ENCODE data around the gene UCHL5. TPM values are rescaled to one million over a fixed set of nuclear protein-coding genes. Genes with fewer than 3 reads are reported as not detected.

The UCHL5 gene
- total RNA-seq, 1 donor from 2014 or later = 40.9 TPM

DNA sequence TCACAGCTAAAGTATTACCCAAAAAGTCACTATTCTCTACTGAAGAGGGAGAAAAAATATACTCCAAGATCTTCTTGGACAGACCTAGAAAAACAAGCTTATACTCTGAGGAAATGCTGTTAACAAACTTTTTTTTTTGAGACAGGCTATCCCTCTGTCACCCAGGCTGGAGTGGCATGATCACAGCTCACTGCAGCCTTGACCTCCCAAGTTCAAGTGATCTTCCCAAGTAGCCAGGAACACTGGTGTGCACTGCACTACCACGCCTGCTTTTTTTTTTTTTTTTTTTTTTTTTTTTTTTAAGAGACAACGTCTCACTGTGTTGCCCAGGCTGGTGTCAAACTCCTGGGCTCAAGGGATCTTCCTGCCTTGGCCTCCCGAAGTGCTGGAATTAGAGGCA is 28.7 kb upstream of the UCHL5 start:
- H3K4me1 Mint-ChIP-seq = no peaks in the 10 kb centered on the region

DNA sequence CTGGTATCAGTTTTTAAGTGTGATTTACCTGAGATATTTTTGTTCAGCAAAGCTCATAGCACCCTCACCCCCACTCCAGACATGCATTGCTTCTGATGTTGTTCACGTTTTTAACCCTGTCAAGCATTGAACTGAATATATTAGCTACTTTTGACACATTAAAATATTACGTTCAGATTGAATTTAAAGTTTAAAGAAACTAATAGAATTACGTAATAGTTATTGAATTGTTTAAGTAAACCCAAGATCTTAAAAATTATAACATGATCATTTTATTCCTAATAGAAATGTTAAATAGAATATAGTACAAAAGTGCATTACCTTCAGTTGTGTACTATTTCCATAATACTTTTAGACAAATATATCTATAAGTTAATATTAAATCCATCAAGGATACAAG is 27.2 kb upstream of the UCHL5 start:
- H3K36me3 Mint-ChIP-seq (ENCODE audit: low read depth) = peaks cover 8% of the 10 kb centered on the region
- no peak overlapping the region for H3K4me3 Mint-ChIP-seq
- H3K4me1 Mint-ChIP-seq = no peaks in the 10 kb centered on the region

More for the DNA sequence above, 28.7 kb upstream of the UCHL5 start:
- no peaks in the 10 kb centered on the region for H3K9me3 Mint-ChIP-seq
- no peak overlapping the region for H3K4me3 Mint-ChIP-seq
- no peaks in the 10 kb centered on the region for H3K27me3 Mint-ChIP-seq (ENCODE audit: low read depth)
- TF ChIP-seq, protein P1, sequence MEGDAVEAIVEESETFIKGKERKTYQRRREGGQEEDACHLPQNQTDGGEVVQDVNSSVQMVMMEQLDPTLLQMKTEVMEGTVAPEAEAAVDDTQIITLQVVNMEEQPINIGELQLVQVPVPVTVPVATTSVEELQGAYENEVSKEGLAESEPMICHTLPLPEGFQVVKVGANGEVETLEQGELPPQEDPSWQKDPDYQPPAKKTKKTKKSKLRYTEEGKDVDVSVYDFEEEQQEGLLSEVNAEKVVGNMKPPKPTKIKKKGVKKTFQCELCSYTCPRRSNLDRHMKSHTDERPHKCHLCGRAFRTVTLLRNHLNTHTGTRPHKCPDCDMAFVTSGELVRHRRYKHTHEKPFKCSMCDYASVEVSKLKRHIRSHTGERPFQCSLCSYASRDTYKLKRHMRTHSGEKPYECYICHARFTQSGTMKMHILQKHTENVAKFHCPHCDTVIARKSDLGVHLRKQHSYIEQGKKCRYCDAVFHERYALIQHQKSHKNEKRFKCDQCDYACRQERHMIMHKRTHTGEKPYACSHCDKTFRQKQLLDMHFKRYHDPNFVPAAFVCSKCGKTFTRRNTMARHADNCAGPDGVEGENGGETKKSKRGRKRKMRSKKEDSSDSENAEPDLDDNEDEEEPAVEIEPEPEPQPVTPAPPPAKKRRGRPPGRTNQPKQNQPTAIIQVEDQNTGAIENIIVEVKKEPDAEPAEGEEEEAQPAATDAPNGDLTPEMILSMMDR (conservative IDR thresholded peaks at IDR 0.05) = no peak
- H3K36me3 Mint-ChIP-seq (ENCODE audit: low read depth) = peaks cover 4% of the 10 kb centered on the region
- H3K27ac Mint-ChIP-seq (ENCODE audit: unreplicated experiment) = no peak overlapping the region
- DNase-seq (ENCODE audit: low read depth, low spot score) = no peak

DNA sequence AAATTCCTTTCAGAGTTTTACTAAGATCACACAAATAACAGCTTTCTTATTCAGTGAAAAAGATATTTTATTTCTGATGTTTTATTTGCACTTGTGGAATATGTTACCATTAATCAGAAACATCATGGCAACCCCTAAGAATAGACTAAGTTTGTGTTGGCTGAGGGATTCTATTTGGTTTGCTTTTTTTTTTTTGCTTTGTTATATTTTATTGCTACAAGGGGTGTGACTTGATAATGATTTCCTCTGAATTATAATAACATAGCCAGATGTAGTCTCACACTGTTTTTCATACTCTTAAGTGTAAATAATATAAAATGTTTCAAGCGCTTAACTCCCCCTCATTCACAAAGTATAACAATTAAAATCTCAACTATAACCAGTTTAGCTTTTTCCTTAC is 26.1 kb upstream of the UCHL5 start:
- H3K9me3 Mint-ChIP-seq = no peaks in the 10 kb centered on the region
- H3K36me3 Mint-ChIP-seq (ENCODE audit: low read depth) = peaks cover 12% of the 10 kb centered on the region
- H3K4me3 Mint-ChIP-seq = no peak overlapping the region
- H3K4me1 Mint-ChIP-seq = no peaks in the 10 kb centered on the region
- TF ChIP-seq, protein P1 (conservative IDR thresholded peaks at IDR 0.05) = no peak
- no peaks in the 10 kb centered on the region for H3K27me3 Mint-ChIP-seq (ENCODE audit: low read depth)
- no peak for DNase-seq (ENCODE audit: low read depth, low spot score)
- no peak overlapping the region for H3K27ac Mint-ChIP-seq (ENCODE audit: unreplicated experiment)

More for the DNA sequence above, 27.2 kb upstream of the UCHL5 start:
- no peak for DNase-seq (ENCODE audit: low read depth, low spot score)
- Mint-ChIP-seq H3K9me3 (no peaks in the 10 kb centered on the region), H3K27me3 (ENCODE audit: low read depth) (no peaks in the 10 kb centered on the region), H3K27ac (ENCODE audit: unreplicated experiment) (no peak overlapping the region)
- TF ChIP-seq, protein P1 (conservative IDR thresholded peaks at IDR 0.05) = no peak

DNA sequence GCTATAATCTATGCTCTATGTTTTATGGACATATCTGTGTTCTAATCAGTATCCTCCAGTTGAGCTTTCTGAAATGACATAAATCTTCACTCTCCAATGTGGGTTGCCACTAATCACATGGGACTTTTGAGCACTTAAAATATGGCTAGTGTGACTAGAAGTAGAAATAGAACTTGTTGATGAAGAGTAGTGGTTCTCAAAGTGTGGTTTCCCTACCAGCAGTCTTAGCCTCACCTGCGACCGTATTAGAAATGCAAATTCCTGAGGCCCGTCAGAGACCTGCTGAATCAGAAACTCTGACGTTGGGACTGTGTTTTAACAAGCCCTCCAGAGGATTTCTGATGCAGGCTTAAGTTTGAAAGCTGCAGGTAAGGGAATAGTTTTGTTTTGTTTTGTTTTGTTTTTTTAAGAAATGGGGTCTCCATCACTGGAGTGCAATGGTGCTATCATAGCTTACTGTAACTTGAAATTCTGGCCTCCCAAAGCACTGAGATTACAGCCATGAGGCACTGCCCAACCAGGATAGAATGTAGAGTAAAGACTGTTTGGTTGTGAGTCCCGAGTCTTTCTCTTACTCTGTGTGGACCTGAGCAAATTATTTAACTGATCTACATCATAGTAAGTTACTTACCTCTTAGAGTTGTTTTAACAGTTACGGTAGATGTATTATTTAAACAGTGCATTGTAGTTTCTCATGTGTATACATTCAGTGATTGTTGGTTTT is 24.4 kb upstream of the UCHL5 start:
- Mint-ChIP-seq H3K27ac (ENCODE audit: unreplicated experiment) (no peak overlapping the region), H3K36me3 (ENCODE audit: low read depth) (peaks cover 24% of the 10 kb centered on the region), H3K4me3 (no peak overlapping the region), H3K9me3 (no peaks in the 10 kb centered on the region), H3K4me1 (no peaks in the 10 kb centered on the region), H3K27me3 (ENCODE audit: low read depth) (no peaks in the 10 kb centered on the region)
- TF ChIP-seq, protein P1 (conservative IDR thresholded peaks at IDR 0.05) = no peak
- no peak for DNase-seq (ENCODE audit: low read depth, low spot score)

DNA sequence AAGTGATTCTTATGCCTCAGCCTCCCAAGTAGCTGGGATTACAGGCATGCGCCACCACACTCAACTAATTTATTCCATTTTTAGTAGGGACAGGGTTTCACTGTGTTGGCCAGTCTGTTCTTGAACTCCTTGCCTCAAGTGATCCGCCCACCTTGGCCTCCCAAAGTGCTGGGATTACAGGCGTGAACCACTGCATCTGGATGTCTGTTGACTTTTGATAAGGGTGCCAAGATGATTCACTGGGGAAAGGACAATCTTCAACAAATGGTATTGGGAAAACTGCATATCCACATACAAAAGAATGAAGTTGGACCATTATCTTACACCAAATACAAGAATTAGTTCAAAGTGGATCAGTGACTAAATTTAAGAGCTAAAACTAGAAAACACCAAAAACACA is 20.0 kb upstream of the UCHL5 start:
- Mint-ChIP-seq H3K27me3 (ENCODE audit: low read depth) (no peaks in the 10 kb centered on the region), H3K27ac (ENCODE audit: unreplicated experiment) (no peak overlapping the region), H3K4me1 (no peaks in the 10 kb centered on the region), H3K9me3 (peaks cover 8% of the 10 kb centered on the region), H3K36me3 (ENCODE audit: low read depth) (peaks cover 41% of the 10 kb centered on the region), H3K4me3 (no peak overlapping the region)
- no peak for DNase-seq (ENCODE audit: low read depth, low spot score)
- TF ChIP-seq, protein P1 (conservative IDR thresholded peaks at IDR 0.05) = no peak

All from neural crest cell (in vitro differentiated cells).